ENCODE results near the gene MYO16.

GRCh38 chr13:108632649-108633167 is 3.3 kb downstream of the MYO16 start:
- TF ChIP-seq GATA2 (IDR thresholded peaks at IDR 0.05; ENCODE audit: low read depth, low read length) (no peak), GATA3 (IDR thresholded peaks at IDR 0.05; ENCODE audit: low read depth, low read length) (no peak)
